Measurements from ENCODE around the gene MAP1LC3B2.

DNA sequence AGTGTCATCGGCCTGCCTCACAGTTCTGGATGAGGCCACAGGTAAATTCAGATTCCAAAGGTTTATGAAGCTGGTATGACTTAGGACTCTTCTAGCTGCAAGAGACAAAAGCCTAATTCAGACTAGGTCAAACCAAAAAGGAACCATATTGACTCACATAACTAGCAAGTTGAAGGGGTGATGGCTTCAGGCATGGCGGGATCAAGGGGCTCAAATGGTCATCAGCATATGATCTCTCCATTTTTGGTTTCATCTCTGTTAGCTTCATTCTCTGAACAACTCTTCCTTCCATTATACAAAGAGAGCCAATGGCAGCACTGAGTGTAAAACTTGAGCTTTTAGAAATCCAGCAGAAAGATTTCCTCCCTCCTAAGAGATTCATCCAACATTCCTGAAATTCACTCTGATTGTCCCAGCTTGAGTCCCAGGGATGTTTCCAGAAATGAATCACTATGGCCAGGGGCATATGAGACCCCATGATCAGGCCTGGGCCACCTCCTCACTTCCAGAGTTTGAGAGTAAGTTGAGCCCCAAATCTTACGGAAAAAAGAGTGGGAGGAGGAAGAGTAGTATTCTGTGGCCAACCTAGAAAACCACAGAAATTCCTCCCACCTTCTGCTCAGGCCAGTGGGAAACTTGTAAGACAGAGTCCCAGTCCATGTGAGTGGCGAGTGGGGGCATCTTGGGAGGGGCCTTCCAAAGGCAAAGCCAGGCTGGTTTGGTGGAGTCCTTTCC, 2.0 kb upstream of the MAP1LC3B2 start:
- TF ChIP-seq, protein P1, sequence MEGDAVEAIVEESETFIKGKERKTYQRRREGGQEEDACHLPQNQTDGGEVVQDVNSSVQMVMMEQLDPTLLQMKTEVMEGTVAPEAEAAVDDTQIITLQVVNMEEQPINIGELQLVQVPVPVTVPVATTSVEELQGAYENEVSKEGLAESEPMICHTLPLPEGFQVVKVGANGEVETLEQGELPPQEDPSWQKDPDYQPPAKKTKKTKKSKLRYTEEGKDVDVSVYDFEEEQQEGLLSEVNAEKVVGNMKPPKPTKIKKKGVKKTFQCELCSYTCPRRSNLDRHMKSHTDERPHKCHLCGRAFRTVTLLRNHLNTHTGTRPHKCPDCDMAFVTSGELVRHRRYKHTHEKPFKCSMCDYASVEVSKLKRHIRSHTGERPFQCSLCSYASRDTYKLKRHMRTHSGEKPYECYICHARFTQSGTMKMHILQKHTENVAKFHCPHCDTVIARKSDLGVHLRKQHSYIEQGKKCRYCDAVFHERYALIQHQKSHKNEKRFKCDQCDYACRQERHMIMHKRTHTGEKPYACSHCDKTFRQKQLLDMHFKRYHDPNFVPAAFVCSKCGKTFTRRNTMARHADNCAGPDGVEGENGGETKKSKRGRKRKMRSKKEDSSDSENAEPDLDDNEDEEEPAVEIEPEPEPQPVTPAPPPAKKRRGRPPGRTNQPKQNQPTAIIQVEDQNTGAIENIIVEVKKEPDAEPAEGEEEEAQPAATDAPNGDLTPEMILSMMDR (conservative IDR thresholded peaks at IDR 0.05; ENCODE audit: low read length): no peak
- TF ChIP-seq EZH2phosphoT487 (IDR thresholded peaks at IDR 0.05; ENCODE audit: borderline replicate concordance): no peak

All from Loucy (cell line).